ENCODE results near the gene BROX. TPM values are rescaled to one million over a fixed set of nuclear protein-coding genes. Genes with fewer than 3 reads are reported as not detected.

Gene BROX
- total RNA-seq, 3 donors from 2014 or later, result 38.3 to 85.2 (median 45.6) TPM

GRCh38 chr1:222728746-222729145, 16.4 kb downstream of the BROX start:
- Histone ChIP-seq H3K27ac (no peak overlapping the region), H3K4me3 (no peak overlapping the region), H3K9me3 (no peaks in the 10 kb centered on the region), H3K36me3 (peaks cover 32% of the 10 kb centered on the region), H3K4me1 (no peaks in the 10 kb centered on the region), H3K27me3 (no peaks in the 10 kb centered on the region)
- no peak for DNase-seq (ENCODE audit: low spot score in 2 of 2)
- intact Hi-C loops (cut with DNase I; ENCODE audit: low total_unique reads), result no loop called here
- no peak for TF ChIP-seq POLR2AphosphoS5 (IDR thresholded peaks at IDR 0.05)
- no peak for TF ChIP-seq CTCF (IDR thresholded peaks at IDR 0.05)
- TF ChIP-seq POLR2A (IDR thresholded peaks at IDR 0.05), result no peak

- Histone ChIP-seq H3K36me3 (peaks cover 27% of the 10 kb centered on the region), H3K9me3 (no peaks in the 10 kb centered on the region), H3K27ac (no peak overlapping the region), H3K4me1 (no peaks in the 10 kb centered on the region), H3K27me3 (no peaks in the 10 kb centered on the region), H3K4me3 (no peak overlapping the region)
- intact Hi-C loops (cut with DNase I; ENCODE audit: low total_unique reads), result loop anchor here (10.0 kb wide), 1 partner anchor 1976 kb away; no protein-coding TSS in a partner anchor
- TF ChIP-seq POLR2AphosphoS5 (IDR thresholded peaks at IDR 0.05), result no peak
- no peak for TF ChIP-seq CTCF (IDR thresholded peaks at IDR 0.05)
- TF ChIP-seq POLR2A (IDR thresholded peaks at IDR 0.05), result no peak
- no peak for DNase-seq (ENCODE audit: low spot score in 2 of 2)
These were observed 18.5 kb downstream of the BROX start for GRCh38 chr1:222730866-222731265.

- no peak for TF ChIP-seq POLR2AphosphoS5 (IDR thresholded peaks at IDR 0.05)
- TF ChIP-seq CTCF (IDR thresholded peaks at IDR 0.05), result no peak
- no peak for TF ChIP-seq POLR2A (IDR thresholded peaks at IDR 0.05)
- H3K4me3 ChIP-seq, result no peak overlapping the region
- H3K9me3 ChIP-seq, result no peaks in the 10 kb centered on the region
- no peaks in the 10 kb centered on the region for H3K27me3 ChIP-seq
- DNase-seq (ENCODE audit: low spot score in 2 of 2), result no peak
- intact Hi-C loops (cut with DNase I; ENCODE audit: low total_unique reads), result loop anchor here (10.0 kb wide), 1 partner anchor 1978 kb away; no protein-coding TSS in a partner anchor
- no peaks in the 10 kb centered on the region for H3K4me1 ChIP-seq
- peaks cover 20% of the 10 kb centered on the region for H3K36me3 ChIP-seq
- no peak overlapping the region for H3K27ac ChIP-seq
These were observed 20.1 kb downstream of the BROX start for GRCh38 chr1:222732216-222733159.

- Histone ChIP-seq H3K9me3 (no peaks in the 10 kb centered on the region), H3K4me1 (no peaks in the 10 kb centered on the region), H3K27ac (no peak overlapping the region), H3K4me3 (no peak overlapping the region), H3K27me3 (no peaks in the 10 kb centered on the region), H3K36me3 (peaks cover 14% of the 10 kb centered on the region)
- no peak for DNase-seq (ENCODE audit: low spot score in 2 of 2)
- TF ChIP-seq CTCF (IDR thresholded peaks at IDR 0.05) (no peak), POLR2A (IDR thresholded peaks at IDR 0.05) (no peak), POLR2AphosphoS5 (IDR thresholded peaks at IDR 0.05) (no peak)
- intact Hi-C loops (cut with DNase I; ENCODE audit: low total_unique reads), result loop anchor here (10.0 kb wide), 1 partner anchor 1980 kb away; no protein-coding TSS in a partner anchor
These were observed 22.4 kb downstream of the BROX start for GRCh38 chr1:222734740-222735139.

GRCh38 chr1:222736470-222736869, 24.1 kb downstream of the BROX start:
- H3K27me3 ChIP-seq, result no peaks in the 10 kb centered on the region
- no peak for TF ChIP-seq POLR2A (IDR thresholded peaks at IDR 0.05)
- TF ChIP-seq POLR2AphosphoS5 (IDR thresholded peaks at IDR 0.05), result no peak
- TF ChIP-seq CTCF (IDR thresholded peaks at IDR 0.05), result no peak
- H3K4me3 ChIP-seq, result no peak overlapping the region
- intact Hi-C loops (cut with DNase I; ENCODE audit: low total_unique reads), result loop anchor here (10.0 kb wide), 1 partner anchor 1982 kb away; no protein-coding TSS in a partner anchor
- H3K4me1 ChIP-seq, result no peaks in the 10 kb centered on the region
- no peak for DNase-seq (ENCODE audit: low spot score in 2 of 2)
- no peak overlapping the region for H3K27ac ChIP-seq
- H3K9me3 ChIP-seq, result no peaks in the 10 kb centered on the region
- peaks cover 5% of the 10 kb centered on the region for H3K36me3 ChIP-seq
